Neural cell (in vitro differentiated cells): ENCODE measurements around the gene UGT1A6. TPM values are rescaled to one million over a fixed set of nuclear protein-coding genes. Genes with fewer than 3 reads are reported as not detected.

ENCODE experiments used
- H2AFZ ChIP-seq: fragments of 200-600, 300-800 bp; sonication (generic), shearing (Covaris generic); 2 replicates; pipeline ENCODE4 v1.6.0; 2014; ENCODE audit warnings: low read depth, mild to moderate bottlenecking, antibody characterized with exemption, low read length, moderate library complexity
- H3F3A ChIP-seq: fragments of 200-600 bp; shearing (Covaris generic); 2 replicates; pipeline ENCODE4 v1.6.1; 2016; ENCODE audit warnings: mild to moderate bottlenecking, moderate library complexity, mixed read lengths, antibody characterized with exemption, low read length; ENCODE audit not compliant: insufficient read depth, poor library complexity, severe bottlenecking
- H3K27ac ChIP-seq: fragments of 200-600, 300-800 bp; sonication (generic), shearing (Covaris generic); 2 replicates; pipeline ENCODE4 v1.5.1; 2014; ENCODE audit warnings: mild to moderate bottlenecking, low read length, moderate library complexity
- H3K27me3 ChIP-seq: fragments of 300-800, 200-600 bp; sonication (generic), shearing (Covaris generic); 2 replicates; pipeline ENCODE4 v1.6.0; 2014; ENCODE audit warnings: mild to moderate bottlenecking, low read depth, low read length, moderate library complexity; ENCODE audit not compliant: insufficient read depth
- H3K36me3 ChIP-seq: fragments of 300-800, 200-600 bp; sonication (generic), shearing (Covaris generic); 2 replicates; pipeline ENCODE4 v1.5.1; 2014; ENCODE audit warnings: mild to moderate bottlenecking, antibody characterized with exemption, low read length, moderate library complexity; ENCODE audit not compliant: insufficient read depth
- H3K4me2 ChIP-seq: fragments of 300-800, 200-600 bp; sonication (generic), shearing (Covaris generic); 2 replicates; pipeline ENCODE4 v1.6.0; 2014; ENCODE audit warnings: mild to moderate bottlenecking, low read length
- H3K4me3 ChIP-seq: fragments of 300-800, 200-600 bp; sonication (generic), shearing (Covaris generic); 2 replicates; pipeline ENCODE4 v1.5.1; 2014; ENCODE audit warnings: mild to moderate bottlenecking, low read length, moderate library complexity
- H3K79me2 ChIP-seq: fragments of 200-600 bp; shearing (Covaris generic); replicated peaks from 2 replicates; pipeline ENCODE4 v1.6.0; 2014; ENCODE audit warnings: mild to moderate bottlenecking, low read length, moderate library complexity; ENCODE audit not compliant: insufficient read depth
- H3K9ac ChIP-seq: fragments of 300-800, 200-600 bp; sonication (generic), shearing (Covaris generic); 2 replicates; pipeline ENCODE4 v1.6.1; 2016; ENCODE audit warnings: mild to moderate bottlenecking, low read length, mixed read lengths
- H3K9me2 ChIP-seq: fragments of 200-600 bp; shearing (Covaris generic); 2 replicates; pipeline ENCODE4 v1.6.1; 2016; ENCODE audit warnings: mild to moderate bottlenecking, low read length, mixed read lengths; ENCODE audit not compliant: insufficient read depth
- H3K9me3 ChIP-seq: fragments of 200-600, 300-800 bp; sonication (generic), shearing (Covaris generic); 2 replicates; pipeline ENCODE4 v1.6.1; 2016; ENCODE audit warnings: mild to moderate bottlenecking, mixed run types, low read length, moderate library complexity, mixed read lengths
- H4K20me1 ChIP-seq: fragments of 200-600 bp; shearing (Covaris generic); 2 replicates; pipeline ENCODE4 v1.6.1; 2016; ENCODE audit warnings: mild to moderate bottlenecking, mixed run types; ENCODE audit not compliant: insufficient read depth
- EP300 ChIP-seq: fragments of 450-650 bp; conservative IDR thresholded peaks from 2 replicates; pipeline ENCODE4 v1.6.1; 2014; ENCODE audit warnings: antibody characterized with exemption, mild to moderate bottlenecking, moderate library complexity; ENCODE audit not compliant: poor library complexity, severe bottlenecking
- POLR2AphosphoS5 ChIP-seq: IDR thresholded peaks from 2 replicates; pipeline ENCODE4 v1.6.1; 2012
- RAD21 ChIP-seq: fragments of 450-650 bp; conservative IDR thresholded peaks from 2 replicates; pipeline ENCODE4 v1.6.1; 2014; ENCODE audit warnings: antibody characterized with exemption, mild to moderate bottlenecking, moderate library complexity
- TAF1 ChIP-seq: IDR thresholded peaks from 2 replicates; pipeline ENCODE4 v1.6.1; 2012; ENCODE audit warnings: low read depth
- polyA plus RNA-seq: library from polyadenylated mRNA; depleted of rRNA; stranded (reverse); fragments of >200 nt; gene quantifications from 2 replicates; pipeline ENCODE4 v1.2.3, GENCODE V29; 2014
- TF ChIP-seq, protein P1 (sequence below): fragments of 450-650 bp; IDR thresholded peaks from 2 replicates; pipeline ENCODE4 v1.5.1; 2014; ENCODE audit warnings: antibody characterized with exemption, mild to moderate bottlenecking, moderate library complexity; ENCODE audit not compliant: poor library complexity, severe bottlenecking
- TF ChIP-seq, protein P2 (sequence below): IDR thresholded peaks from 2 replicates; pipeline ENCODE4 v1.6.1; 2012; ENCODE audit warnings: borderline replicate concordance

UGT1A6 gene
- polyA plus RNA-seq, 1 donor from 2014 or later = not detected

DNA sequence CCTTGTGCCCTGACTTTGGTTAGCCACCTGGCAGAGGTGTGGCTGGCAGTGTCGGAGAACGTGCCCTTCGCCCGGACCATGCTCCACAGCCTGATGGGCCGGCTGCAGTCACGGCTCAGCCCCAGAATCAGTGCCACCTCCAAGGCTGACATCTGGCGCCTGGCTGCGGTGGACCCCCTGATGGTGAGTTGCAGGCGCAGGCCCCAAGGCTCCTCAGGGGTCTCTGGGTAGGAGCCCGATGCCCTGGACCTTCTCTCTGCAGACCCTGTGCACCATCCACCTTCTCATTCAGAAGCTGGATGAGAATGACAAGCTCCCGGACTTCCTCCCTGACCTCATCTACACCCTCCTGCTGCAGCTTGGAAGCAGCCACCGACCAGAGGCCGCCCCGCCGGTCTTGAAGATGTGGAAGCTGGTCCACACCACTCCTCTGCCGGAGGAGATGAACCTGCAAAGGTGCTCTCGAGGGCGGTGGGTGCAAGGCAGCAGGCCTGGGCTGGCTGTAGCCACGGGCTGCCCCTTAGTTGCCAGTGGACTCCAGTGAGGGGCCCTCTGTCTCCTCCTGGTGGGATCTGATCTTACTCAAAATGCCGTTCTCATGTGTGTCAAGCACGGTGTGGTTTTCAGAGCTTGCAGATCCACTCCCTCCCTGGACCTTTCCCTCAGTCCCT is 129.5 kb downstream of the UGT1A6 start:
- Histone ChIP-seq H3K9ac (no peak overlapping the region), H3K36me3 (no peaks in the 10 kb centered on the region), H2AFZ (no peak overlapping the region), H3K27ac (no peak overlapping the region), H3K4me2 (no peak overlapping the region), H3K9me3 (no peaks in the 10 kb centered on the region), H3K9me2 (no peaks in the 10 kb centered on the region), H3F3A (no peaks in the 10 kb centered on the region), H4K20me1 (no peaks in the 10 kb centered on the region), H3K79me2 (no peaks in the 10 kb centered on the region), H3K4me3 (no peak overlapping the region), H3K27me3 (no peaks in the 10 kb centered on the region)
- no peak for TF ChIP-seq TAF1
- TF ChIP-seq, protein P1, sequence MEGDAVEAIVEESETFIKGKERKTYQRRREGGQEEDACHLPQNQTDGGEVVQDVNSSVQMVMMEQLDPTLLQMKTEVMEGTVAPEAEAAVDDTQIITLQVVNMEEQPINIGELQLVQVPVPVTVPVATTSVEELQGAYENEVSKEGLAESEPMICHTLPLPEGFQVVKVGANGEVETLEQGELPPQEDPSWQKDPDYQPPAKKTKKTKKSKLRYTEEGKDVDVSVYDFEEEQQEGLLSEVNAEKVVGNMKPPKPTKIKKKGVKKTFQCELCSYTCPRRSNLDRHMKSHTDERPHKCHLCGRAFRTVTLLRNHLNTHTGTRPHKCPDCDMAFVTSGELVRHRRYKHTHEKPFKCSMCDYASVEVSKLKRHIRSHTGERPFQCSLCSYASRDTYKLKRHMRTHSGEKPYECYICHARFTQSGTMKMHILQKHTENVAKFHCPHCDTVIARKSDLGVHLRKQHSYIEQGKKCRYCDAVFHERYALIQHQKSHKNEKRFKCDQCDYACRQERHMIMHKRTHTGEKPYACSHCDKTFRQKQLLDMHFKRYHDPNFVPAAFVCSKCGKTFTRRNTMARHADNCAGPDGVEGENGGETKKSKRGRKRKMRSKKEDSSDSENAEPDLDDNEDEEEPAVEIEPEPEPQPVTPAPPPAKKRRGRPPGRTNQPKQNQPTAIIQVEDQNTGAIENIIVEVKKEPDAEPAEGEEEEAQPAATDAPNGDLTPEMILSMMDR = no peak
- TF ChIP-seq POLR2AphosphoS5 = no peak
- TF ChIP-seq, protein P2, sequence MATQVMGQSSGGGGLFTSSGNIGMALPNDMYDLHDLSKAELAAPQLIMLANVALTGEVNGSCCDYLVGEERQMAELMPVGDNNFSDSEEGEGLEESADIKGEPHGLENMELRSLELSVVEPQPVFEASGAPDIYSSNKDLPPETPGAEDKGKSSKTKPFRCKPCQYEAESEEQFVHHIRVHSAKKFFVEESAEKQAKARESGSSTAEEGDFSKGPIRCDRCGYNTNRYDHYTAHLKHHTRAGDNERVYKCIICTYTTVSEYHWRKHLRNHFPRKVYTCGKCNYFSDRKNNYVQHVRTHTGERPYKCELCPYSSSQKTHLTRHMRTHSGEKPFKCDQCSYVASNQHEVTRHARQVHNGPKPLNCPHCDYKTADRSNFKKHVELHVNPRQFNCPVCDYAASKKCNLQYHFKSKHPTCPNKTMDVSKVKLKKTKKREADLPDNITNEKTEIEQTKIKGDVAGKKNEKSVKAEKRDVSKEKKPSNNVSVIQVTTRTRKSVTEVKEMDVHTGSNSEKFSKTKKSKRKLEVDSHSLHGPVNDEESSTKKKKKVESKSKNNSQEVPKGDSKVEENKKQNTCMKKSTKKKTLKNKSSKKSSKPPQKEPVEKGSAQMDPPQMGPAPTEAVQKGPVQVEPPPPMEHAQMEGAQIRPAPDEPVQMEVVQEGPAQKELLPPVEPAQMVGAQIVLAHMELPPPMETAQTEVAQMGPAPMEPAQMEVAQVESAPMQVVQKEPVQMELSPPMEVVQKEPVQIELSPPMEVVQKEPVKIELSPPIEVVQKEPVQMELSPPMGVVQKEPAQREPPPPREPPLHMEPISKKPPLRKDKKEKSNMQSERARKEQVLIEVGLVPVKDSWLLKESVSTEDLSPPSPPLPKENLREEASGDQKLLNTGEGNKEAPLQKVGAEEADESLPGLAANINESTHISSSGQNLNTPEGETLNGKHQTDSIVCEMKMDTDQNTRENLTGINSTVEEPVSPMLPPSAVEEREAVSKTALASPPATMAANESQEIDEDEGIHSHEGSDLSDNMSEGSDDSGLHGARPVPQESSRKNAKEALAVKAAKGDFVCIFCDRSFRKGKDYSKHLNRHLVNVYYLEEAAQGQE = no peak
- TF ChIP-seq RAD21 = no peak
- no peak for TF ChIP-seq EP300

Other genes starting within 250 kb of the UGT1A6 start
- 29.9 and 33.3 TPM in 2 replicates for gene USP40, start 126.1 kb upstream of the UGT1A6 start, polyA plus RNA-seq
- gene UGT1A8, start 75.3 kb upstream of the UGT1A6 start, polyA plus RNA-seq = not detected in 2 replicates
- not detected in 2 replicates for gene UGT1A10, start 56.4 kb upstream of the UGT1A6 start, polyA plus RNA-seq
- gene UGT1A9, start 21.0 kb upstream of the UGT1A6 start, polyA plus RNA-seq = not detected in 2 replicates
- not detected in 2 replicates for gene UGT1A7, start 11.0 kb upstream of the UGT1A6 start, polyA plus RNA-seq
- gene UGT1A5, start 20.0 kb downstream of the UGT1A6 start, polyA plus RNA-seq = not detected in 2 replicates
- not detected in 2 replicates for gene UGT1A4, start 25.8 kb downstream of the UGT1A6 start, polyA plus RNA-seq
- not detected in 2 replicates for gene UGT1A3, start 36.2 kb downstream of the UGT1A6 start, polyA plus RNA-seq
- not detected in 2 replicates for gene UGT1A1, start 67.4 kb downstream of the UGT1A6 start, polyA plus RNA-seq
- gene MROH2A, start 85.4 kb downstream of the UGT1A6 start, polyA plus RNA-seq = not detected in 2 replicates
- 1.3 and 3.3 TPM in 2 replicates for gene HJURP, start 161.6 kb downstream of the UGT1A6 start, polyA plus RNA-seq
- 0.18 TPM in 1 of 2 replicates, not detected in the other for gene TRPM8, start 224.5 kb downstream of the UGT1A6 start, polyA plus RNA-seq